ENCODE data around the gene PRICKLE1.

Gene PRICKLE1

GRCh38 chr12:42534184-42534838, 55.2 kb downstream of the PRICKLE1 start:
- no peak overlapping the region for H3K27ac ChIP-seq
- intact Hi-C loops (cut with DNase I; ENCODE audit: low total_unique reads): no loop called here
- H3K4me3 ChIP-seq: no peak overlapping the region
- no peaks in the 10 kb centered on the region for H3K27me3 ChIP-seq
- no peak for DNase-seq
- no peaks in the 10 kb centered on the region for H3K4me1 ChIP-seq
- no peaks in the 10 kb centered on the region for H3K9me3 ChIP-seq
- H3K36me3 ChIP-seq: no peaks in the 10 kb centered on the region
- no peak for TF ChIP-seq CTCF (IDR thresholded peaks at IDR 0.05)

- H3K9me3 ChIP-seq: no peaks in the 10 kb centered on the region
- H3K36me3 ChIP-seq: no peaks in the 10 kb centered on the region
- intact Hi-C loops (cut with DNase I; ENCODE audit: low total_unique reads): no loop called here
- no peak for TF ChIP-seq CTCF (IDR thresholded peaks at IDR 0.05)
- DNase-seq: no peak
- H3K27me3 ChIP-seq: no peaks in the 10 kb centered on the region
- no peaks in the 10 kb centered on the region for H3K4me1 ChIP-seq
- no peak overlapping the region for H3K4me3 ChIP-seq
- no peak overlapping the region for H3K27ac ChIP-seq
Observed at GRCh38 chr12:42530284-42530683, 59.3 kb downstream of the PRICKLE1 start.

GRCh38 chr12:42525444-42525843, 64.1 kb downstream of the PRICKLE1 start:
- no peak overlapping the region for H3K27ac ChIP-seq
- intact Hi-C loops (cut with DNase I; ENCODE audit: low total_unique reads): no loop called here
- no peak for DNase-seq
- no peaks in the 10 kb centered on the region for H3K9me3 ChIP-seq
- TF ChIP-seq CTCF (IDR thresholded peaks at IDR 0.05): no peak
- no peaks in the 10 kb centered on the region for H3K27me3 ChIP-seq
- no peaks in the 10 kb centered on the region for H3K36me3 ChIP-seq
- no peak overlapping the region for H3K4me3 ChIP-seq
- no peaks in the 10 kb centered on the region for H3K4me1 ChIP-seq

GRCh38 chr12:42524716-42525115, 64.8 kb downstream of the PRICKLE1 start:
- no peak for TF ChIP-seq CTCF (IDR thresholded peaks at IDR 0.05)
- intact Hi-C loops (cut with DNase I; ENCODE audit: low total_unique reads): no loop called here
- no peaks in the 10 kb centered on the region for H3K4me1 ChIP-seq
- no peak overlapping the region for H3K4me3 ChIP-seq
- H3K36me3 ChIP-seq: no peaks in the 10 kb centered on the region
- H3K27ac ChIP-seq: no peak overlapping the region
- H3K9me3 ChIP-seq: no peaks in the 10 kb centered on the region
- no peak for DNase-seq
- no peaks in the 10 kb centered on the region for H3K27me3 ChIP-seq

- intact Hi-C loops (cut with DNase I; ENCODE audit: low total_unique reads): no loop called here
- Histone ChIP-seq H3K27me3 (no peaks in the 10 kb centered on the region), H3K27ac (no peak overlapping the region), H3K4me1 (no peaks in the 10 kb centered on the region), H3K9me3 (peaks cover 0 to 8% (median 0%) of the 10 kb centered on the region in 3 donors), H3K4me3 (no peak overlapping the region), H3K36me3 (no peaks in the 10 kb centered on the region)
- DNase-seq: no peak
- no peak for TF ChIP-seq CTCF (IDR thresholded peaks at IDR 0.05)
Observed at GRCh38 chr12:42516573-42516972, 73.0 kb downstream of the PRICKLE1 start.

GRCh38 chr12:42511656-42512055, 77.9 kb downstream of the PRICKLE1 start:
- H3K27me3 ChIP-seq: no peaks in the 10 kb centered on the region
- H3K4me3 ChIP-seq: no peak overlapping the region
- H3K9me3 ChIP-seq: peaks cover 0 to 5% (median 0%) of the 10 kb centered on the region in 3 donors
- H3K4me1 ChIP-seq: peaks cover 0 to 7% (median 3%) of the 10 kb centered on the region in 4 donors
- no peaks in the 10 kb centered on the region for H3K36me3 ChIP-seq
- DNase-seq: no peak
- no peak for TF ChIP-seq CTCF (IDR thresholded peaks at IDR 0.05)
- intact Hi-C loops (cut with DNase I; ENCODE audit: low total_unique reads): no loop called here
- no peak overlapping the region for H3K27ac ChIP-seq
